GM13976 (cell line): ENCODE results near the gene USP34.

Experiments
- DNase-seq: peaks from one replicate; pipeline ENCODE4 v3.0.0; 2012; ENCODE audit warnings: low spot score
- CTCF ChIP-seq: IDR thresholded peaks from 2 replicates; pipeline ENCODE4 v1.5.1; 2012; ENCODE audit warnings: borderline replicate concordance, mild to moderate bottlenecking; ENCODE audit not compliant: insufficient read depth; ENCODE audit errors: extremely low read depth, missing control alignments, control extremely low read depth
- in situ Hi-C: fragments of 300-500 bp; cut with MboI; formaldehyde crosslinking; loops from one replicate; pipeline ENCODE4 v1.12.0; 2022; ENCODE audit warnings: low sequenced_read_pairs, mixed read lengths, inconsistent platforms; ENCODE audit not compliant: unreplicated experiment

Gene USP34

GRCh38 chr2:61185231-61185728 lies 285.6 kb downstream of the USP34 start:
- in situ Hi-C loops = no loop called here
- DNase-seq = no peak
- no peak for TF ChIP-seq CTCF

- in situ Hi-C loops = no loop called here
- DNase-seq = no peak
- no peak for TF ChIP-seq CTCF
These were observed 286.6 kb downstream of the USP34 start for GRCh38 chr2:61184263-61184662.

GRCh38 chr2:61183795-61184194 lies 287.1 kb downstream of the USP34 start:
- in situ Hi-C loops = no loop called here
- no peak for TF ChIP-seq CTCF
- DNase-seq = no peak

- in situ Hi-C loops = no loop called here
- no peak for DNase-seq
- TF ChIP-seq CTCF = no peak
These were observed 288.9 kb downstream of the USP34 start for GRCh38 chr2:61182059-61182383.

GRCh38 chr2:61181382-61182058 lies 289.4 kb downstream of the USP34 start:
- no peak for DNase-seq
- no peak for TF ChIP-seq CTCF
- in situ Hi-C loops = no loop called here

- in situ Hi-C loops = no loop called here
- TF ChIP-seq CTCF = no peak
- DNase-seq = no peak
These were observed 290.2 kb downstream of the USP34 start for GRCh38 chr2:61180686-61181085.
